Activated naive CD8-positive, alpha-beta T cell treated with anti-CD3 and anti-CD28 coated beads for 36 hours (primary cell): ENCODE results near the gene SOX8. TPM values are rescaled to one million over a fixed set of nuclear protein-coding genes. Genes with fewer than 3 reads are reported as not detected.
"Not testable (repeated sequence)": the region's sequence is repeated elsewhere in the genome, so short reads cannot be mapped to it uniquely, and the experiment has no call there.

Source experiments
- DNase-seq: peaks from one replicate; pipeline ENCODE4 v3.0.0; 2021
- H3K27ac Mint-ChIP-seq: one replicate; pipeline ENCODE4 v1.8.0; 2022; ENCODE audit warnings: mild to moderate bottlenecking, moderate library complexity, mixed read lengths
- H3K27me3 Mint-ChIP-seq: one replicate; pipeline ENCODE4 v1.8.0; 2022; ENCODE audit warnings: mild to moderate bottlenecking, mixed read lengths
- H3K36me3 Mint-ChIP-seq: one replicate; pipeline ENCODE4 v1.8.0; 2021; ENCODE audit warnings: mild to moderate bottlenecking, mixed read lengths
- H3K4me1 Mint-ChIP-seq: one replicate; pipeline ENCODE4 v1.8.0; 2021; ENCODE audit warnings: mixed read lengths
- H3K4me3 Mint-ChIP-seq: one replicate; pipeline ENCODE4 v1.8.0; 2022; ENCODE audit warnings: mild to moderate bottlenecking, moderate library complexity, mixed read lengths
- H3K9me3 Mint-ChIP-seq: one replicate; pipeline ENCODE4 v1.8.0; 2022; ENCODE audit warnings: mixed read lengths
- total RNA-seq, 2 experiments: library from RNA; stranded (reverse); gene quantifications; one replicate each; pipeline ENCODE4 v1.2.3, GENCODE V29; 2021

SOX8 gene
- total RNA-seq, 2 experiments from 2014 or later: 0.42 to 0.58 TPM

- Mint-ChIP-seq H3K4me1 (no peaks in the 10 kb centered on the region), H3K36me3 (peaks cover 29% of the 10 kb centered on the region), H3K27me3 (no peaks in the 10 kb centered on the region), H3K9me3 (peaks cover 11% of the 10 kb centered on the region), H3K27ac (no peak overlapping the region), H3K4me3 (no peak overlapping the region)
- no peak for DNase-seq
Observed at GRCh38 chr16:947255-947921, 34.2 kb upstream of the SOX8 start.

GRCh38 chr16:947922-948303 lies 33.7 kb upstream of the SOX8 start:
- not testable (repeated sequence) for H3K4me1 Mint-ChIP-seq, H3K27ac Mint-ChIP-seq, H3K27me3 Mint-ChIP-seq, H3K9me3 Mint-ChIP-seq, H3K4me3 Mint-ChIP-seq, DNase-seq
- H3K36me3 Mint-ChIP-seq: peaks cover 25% of the 10 kb centered on the region

GRCh38 chr16:948767-949166 lies 32.8 kb upstream of the SOX8 start:
- H3K4me1 Mint-ChIP-seq, DNase-seq, H3K4me3 Mint-ChIP-seq, H3K27ac Mint-ChIP-seq, H3K27me3 Mint-ChIP-seq, H3K9me3 Mint-ChIP-seq: not testable (repeated sequence)
- peaks cover 22% of the 10 kb centered on the region for H3K36me3 Mint-ChIP-seq

- H3K36me3 Mint-ChIP-seq: peaks cover 10% of the 10 kb centered on the region
- H3K27ac Mint-ChIP-seq, H3K4me1 Mint-ChIP-seq: not testable (repeated sequence)
Observed at GRCh38 chr16:950733-951573, 30.6 kb upstream of the SOX8 start.

GRCh38 chr16:951660-952301 lies 29.8 kb upstream of the SOX8 start:
- Mint-ChIP-seq H3K4me3 (no peak overlapping the region), H3K4me1 (no peaks in the 10 kb centered on the region), H3K9me3 (no peaks in the 10 kb centered on the region), H3K27me3 (no peaks in the 10 kb centered on the region), H3K27ac (no peak overlapping the region), H3K36me3 (peaks cover 7% of the 10 kb centered on the region)
- DNase-seq: no peak

More at GRCh38 chr16:950733-951573, 30.6 kb upstream of the SOX8 start:
- H3K9me3 Mint-ChIP-seq, DNase-seq, H3K27me3 Mint-ChIP-seq, H3K4me3 Mint-ChIP-seq: not testable (repeated sequence)

- Mint-ChIP-seq H3K27me3 (no peaks in the 10 kb centered on the region), H3K27ac (no peak overlapping the region), H3K4me3 (no peak overlapping the region), H3K4me1 (no peaks in the 10 kb centered on the region), H3K36me3 (peaks cover 7% of the 10 kb centered on the region), H3K9me3 (no peaks in the 10 kb centered on the region)
- DNase-seq: no peak
Observed at GRCh38 chr16:952321-952720, 29.2 kb upstream of the SOX8 start.

- H3K4me1 Mint-ChIP-seq, H3K9me3 Mint-ChIP-seq, H3K36me3 Mint-ChIP-seq, H3K27me3 Mint-ChIP-seq, DNase-seq, H3K4me3 Mint-ChIP-seq, H3K27ac Mint-ChIP-seq: not testable (repeated sequence)
Observed at GRCh38 chr16:953818-954217, 27.8 kb upstream of the SOX8 start.

GRCh38 chr16:955766-956165 lies 25.8 kb upstream of the SOX8 start:
- not testable (repeated sequence) for H3K4me3 Mint-ChIP-seq, H3K27me3 Mint-ChIP-seq, H3K4me1 Mint-ChIP-seq, H3K36me3 Mint-ChIP-seq, H3K27ac Mint-ChIP-seq, H3K9me3 Mint-ChIP-seq, DNase-seq

- Mint-ChIP-seq H3K4me3 (no peak overlapping the region), H3K4me1 (peaks cover 15% of the 10 kb centered on the region), H3K36me3 (peaks cover under 1% of the 10 kb centered on the region), H3K27ac (no peak overlapping the region), H3K9me3 (no peaks in the 10 kb centered on the region), H3K27me3 (no peaks in the 10 kb centered on the region)
- DNase-seq: no peak
Observed at GRCh38 chr16:959232-960040, 22.1 kb upstream of the SOX8 start.

- Mint-ChIP-seq H3K36me3 (peaks cover 19% of the 10 kb centered on the region), H3K27me3 (no peaks in the 10 kb centered on the region), H3K9me3 (no peaks in the 10 kb centered on the region), H3K4me3 (no peak overlapping the region), H3K4me1 (peaks cover 20% of the 10 kb centered on the region), H3K27ac (no peak overlapping the region)
- no peak for DNase-seq
Observed at GRCh38 chr16:962366-962765, 19.2 kb upstream of the SOX8 start.

- Mint-ChIP-seq H3K9me3 (no peaks in the 10 kb centered on the region), H3K27me3 (no peaks in the 10 kb centered on the region), H3K27ac (peak overlapping the region; percentile 16), H3K4me3 (no peak overlapping the region), H3K36me3 (peaks cover 19% of the 10 kb centered on the region), H3K4me1 (peaks cover 21% of the 10 kb centered on the region)
- DNase-seq: no peak
Observed at GRCh38 chr16:962901-963814, 18.4 kb upstream of the SOX8 start.

- H3K27me3 Mint-ChIP-seq: no peaks in the 10 kb centered on the region
- H3K27ac Mint-ChIP-seq: peak overlapping the region; percentile 16
- peaks cover 19% of the 10 kb centered on the region for H3K36me3 Mint-ChIP-seq
- H3K4me3 Mint-ChIP-seq: no peak overlapping the region
- peaks cover 28% of the 10 kb centered on the region for H3K4me1 Mint-ChIP-seq
- DNase-seq: no peak
- no peaks in the 10 kb centered on the region for H3K9me3 Mint-ChIP-seq
Observed at GRCh38 chr16:963913-964312, 17.7 kb upstream of the SOX8 start.

GRCh38 chr16:964356-965035 lies 17.1 kb upstream of the SOX8 start:
- no peak for DNase-seq

GRCh38 chr16:965036-965395 lies 16.6 kb upstream of the SOX8 start:
- no peak overlapping the region for H3K27ac Mint-ChIP-seq

More at GRCh38 chr16:964356-965035, 17.1 kb upstream of the SOX8 start:
- Mint-ChIP-seq H3K36me3 (peaks cover 19% of the 10 kb centered on the region), H3K4me1 (peaks cover 28% of the 10 kb centered on the region), H3K9me3 (no peaks in the 10 kb centered on the region), H3K27me3 (no peaks in the 10 kb centered on the region), H3K27ac (no peak overlapping the region), H3K4me3 (no peak overlapping the region)

More at GRCh38 chr16:965036-965395, 16.6 kb upstream of the SOX8 start:
- Mint-ChIP-seq H3K27me3 (no peaks in the 10 kb centered on the region), H3K9me3 (no peaks in the 10 kb centered on the region), H3K4me1 (peaks cover 28% of the 10 kb centered on the region), H3K36me3 (peaks cover 19% of the 10 kb centered on the region), H3K4me3 (no peak overlapping the region)
- no peak for DNase-seq
